SW 1271 (cell line): ENCODE data around the gene TTC23L.
"Not testable (repeated sequence)": the region's sequence is repeated elsewhere in the genome, so short reads cannot be mapped to it uniquely, and the experiment has no call there.

Experiments
- DNase-seq, 2 experiments: peaks; one replicate each; lab custom pipeline; 2025; lab: John Stamatoyannopoulos, UW

The TTC23L gene

GRCh38 chr5:34876275-34876674 lies 37.3 kb downstream of the TTC23L start:
- DNase-seq = no peak

- DNase-seq = no peak
Observed at GRCh38 chr5:34881246-34881645, 42.3 kb downstream of the TTC23L start.

DNA sequence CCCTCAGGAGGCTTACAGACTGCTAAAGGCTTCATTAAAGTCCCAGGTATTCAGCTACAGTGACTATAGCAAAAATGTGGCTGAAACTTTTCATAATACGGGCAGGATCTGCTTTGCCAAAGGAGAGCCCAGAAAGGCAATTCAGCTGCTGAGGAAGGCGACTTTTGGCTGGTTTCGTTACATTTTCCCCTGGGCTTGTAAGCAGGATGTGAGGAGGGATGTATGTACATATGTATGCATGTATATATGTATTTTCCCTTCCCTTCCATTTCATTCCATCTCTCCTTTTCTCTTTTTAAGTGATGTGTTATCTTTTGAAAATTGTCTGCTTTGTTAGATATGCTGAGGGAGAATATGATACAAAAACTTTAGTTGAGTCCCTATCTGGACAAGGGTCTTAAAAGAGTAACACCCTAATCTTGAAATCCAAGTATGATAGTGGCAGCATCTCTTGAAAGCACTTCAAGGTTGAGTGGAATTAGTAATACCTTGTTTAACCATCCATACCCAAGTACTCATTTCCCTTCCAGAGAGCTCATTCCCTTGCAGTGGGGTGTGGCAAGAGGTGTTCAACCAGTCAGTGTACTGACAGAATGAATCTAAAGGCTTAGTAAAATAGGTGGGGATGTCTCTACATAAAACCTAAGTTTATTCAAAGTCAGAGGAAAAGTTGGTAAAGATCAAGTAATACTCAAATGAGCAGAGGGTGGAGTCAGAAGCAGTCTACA lies 47.6 kb downstream of the TTC23L start:
- no peak for DNase-seq

GRCh38 chr5:34889394-34889793 lies 50.4 kb downstream of the TTC23L start:
- DNase-seq = no peak

GRCh38 chr5:34891981-34892380 lies 53.0 kb downstream of the TTC23L start:
- DNase-seq = no peak

DNA sequence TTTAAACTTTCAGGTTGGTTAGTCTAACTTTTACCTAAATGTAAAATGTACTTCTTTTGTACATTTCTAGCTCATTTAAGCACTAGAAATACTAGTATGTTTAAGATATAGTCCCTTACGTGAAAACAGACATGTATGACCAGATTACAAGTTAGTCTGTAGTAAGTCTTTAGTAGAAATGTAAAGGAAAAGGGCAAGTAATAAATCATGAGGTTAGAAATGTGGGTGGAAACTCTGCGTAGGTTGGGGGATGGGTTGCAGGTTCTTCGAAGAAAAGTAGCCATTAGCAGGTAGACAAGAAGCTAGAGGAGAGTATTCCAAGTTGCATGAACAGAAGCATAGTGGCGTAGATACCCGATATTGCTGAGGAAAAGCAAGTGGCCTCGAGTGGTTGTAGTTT lies 53.5 kb downstream of the TTC23L start:
- no peak for DNase-seq

- DNase-seq = no peak
Observed at GRCh38 chr5:34894716-34895115, 55.8 kb downstream of the TTC23L start.

- no peak for DNase-seq
Observed at GRCh38 chr5:34895641-34896419, 56.9 kb downstream of the TTC23L start.

DNA sequence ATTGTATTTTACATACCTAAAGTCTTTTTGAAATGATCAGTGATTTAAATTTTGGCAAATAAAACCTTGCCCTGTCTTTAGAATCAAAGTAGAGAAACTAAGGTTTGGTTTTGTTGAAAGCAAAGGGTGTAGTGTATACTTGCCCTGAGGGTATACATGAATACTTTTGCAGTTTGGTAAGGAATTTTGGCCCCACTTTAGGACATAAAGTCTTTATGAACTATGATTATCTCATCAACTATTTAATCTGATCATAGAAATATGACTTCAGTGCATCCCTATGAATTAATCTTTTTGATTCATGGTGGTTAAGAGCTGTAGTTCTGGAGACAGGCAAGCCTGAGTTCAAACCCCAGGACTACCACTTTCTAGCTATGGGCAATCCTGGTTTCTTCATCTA lies 58.7 kb downstream of the TTC23L start:
- DNase-seq = no peak

DNA sequence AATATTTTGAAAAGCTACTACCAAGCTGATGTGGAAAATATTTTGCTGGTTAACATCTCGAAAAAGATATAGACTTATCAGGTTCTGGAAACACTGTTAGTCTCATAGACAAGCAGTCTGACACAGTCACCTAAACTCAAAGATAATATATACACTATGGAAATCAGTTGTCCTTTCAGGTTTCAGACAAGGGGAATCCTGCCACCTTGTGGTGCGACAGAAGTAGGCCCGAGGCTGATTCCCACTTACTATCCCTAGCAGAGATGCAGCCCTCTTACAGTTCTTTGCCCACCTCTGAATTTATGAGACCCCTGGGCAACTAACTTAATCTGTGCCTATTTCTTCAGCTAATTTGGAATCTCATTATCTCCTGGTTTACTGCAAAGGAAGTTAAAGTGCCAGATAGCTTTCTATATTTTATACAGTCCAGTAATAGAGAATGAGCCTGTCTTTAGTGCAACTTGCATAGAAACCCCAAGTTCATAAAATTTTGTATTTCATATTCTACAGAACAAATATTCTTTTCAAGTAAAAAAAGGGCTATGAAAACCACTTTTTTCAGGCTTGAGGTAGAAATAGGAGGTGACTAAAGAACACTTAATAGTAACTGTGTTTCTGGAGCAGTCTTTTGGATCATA lies 59.4 kb downstream of the TTC23L start:
- peak; percentile 39 to 76 for DNase-seq

DNA sequence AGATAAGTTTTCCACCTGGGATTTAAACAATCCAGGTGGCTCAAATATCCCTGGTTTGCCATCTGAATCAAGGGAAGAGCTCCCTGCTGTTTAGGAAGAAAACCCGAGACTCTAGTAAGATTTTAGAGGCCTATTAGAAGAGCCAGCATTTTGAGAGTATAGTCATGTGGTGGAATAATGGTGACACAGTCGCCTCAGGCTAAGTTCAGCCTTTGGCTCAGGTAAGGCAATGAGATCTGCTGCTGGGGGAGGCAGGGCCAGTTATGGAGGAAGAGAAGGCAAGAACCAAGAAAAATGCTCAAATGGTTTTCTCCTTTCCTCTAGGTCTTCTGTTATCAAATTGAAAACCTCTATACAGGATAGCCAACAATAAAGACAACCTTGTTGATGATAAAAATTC lies 60.1 kb downstream of the TTC23L start:
- DNase-seq = no peak

GRCh38 chr5:34900652-34901051 lies 61.7 kb downstream of the TTC23L start:
- no peak for DNase-seq

GRCh38 chr5:34903260-34903659 lies 64.3 kb downstream of the TTC23L start:
- no peak for DNase-seq

DNA sequence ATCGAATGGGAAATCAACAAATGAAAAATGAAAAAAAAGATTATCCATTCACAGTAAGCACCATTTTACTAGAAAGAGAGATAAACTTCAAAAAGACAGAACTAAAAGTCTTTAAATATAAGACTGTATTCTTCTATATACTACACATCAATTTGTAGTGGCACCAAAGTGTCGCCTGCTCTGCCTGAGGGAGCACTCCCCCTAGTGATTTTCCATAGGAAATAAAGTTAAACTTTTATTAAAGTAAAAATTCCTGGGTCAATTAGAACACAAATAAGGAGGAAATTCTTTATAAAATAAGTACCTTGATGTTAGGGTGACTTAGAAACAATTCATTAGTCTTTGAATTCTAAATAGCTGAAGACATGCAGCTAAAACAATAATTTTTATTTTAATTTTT lies 66.6 kb downstream of the TTC23L start:
- DNase-seq = peak in 1 of 2 experiments; percentile 42

DNA sequence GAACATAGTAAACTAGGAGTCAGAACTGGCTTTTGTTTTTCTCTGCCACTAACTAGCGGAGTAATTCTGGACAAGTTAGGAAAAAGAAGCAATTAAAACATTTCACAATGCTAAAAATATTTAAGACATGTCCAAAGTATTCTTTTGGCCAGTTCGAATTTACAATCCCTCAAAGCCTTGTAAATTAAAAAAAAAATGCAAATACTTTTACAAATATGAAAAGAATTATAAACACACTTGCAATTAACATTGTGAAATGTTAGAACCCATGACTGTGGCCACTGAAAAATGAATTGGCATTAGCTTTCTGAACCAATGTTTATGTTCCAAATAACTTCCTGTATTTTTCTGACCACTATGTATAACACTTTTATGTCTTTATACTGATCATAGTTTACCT lies 74.1 kb downstream of the TTC23L start:
- no peak for DNase-seq

GRCh38 chr5:34914671-34915138 lies 75.7 kb downstream of the TTC23L start:
- peak in 1 of 2 experiments; percentile 64 for DNase-seq

DNA sequence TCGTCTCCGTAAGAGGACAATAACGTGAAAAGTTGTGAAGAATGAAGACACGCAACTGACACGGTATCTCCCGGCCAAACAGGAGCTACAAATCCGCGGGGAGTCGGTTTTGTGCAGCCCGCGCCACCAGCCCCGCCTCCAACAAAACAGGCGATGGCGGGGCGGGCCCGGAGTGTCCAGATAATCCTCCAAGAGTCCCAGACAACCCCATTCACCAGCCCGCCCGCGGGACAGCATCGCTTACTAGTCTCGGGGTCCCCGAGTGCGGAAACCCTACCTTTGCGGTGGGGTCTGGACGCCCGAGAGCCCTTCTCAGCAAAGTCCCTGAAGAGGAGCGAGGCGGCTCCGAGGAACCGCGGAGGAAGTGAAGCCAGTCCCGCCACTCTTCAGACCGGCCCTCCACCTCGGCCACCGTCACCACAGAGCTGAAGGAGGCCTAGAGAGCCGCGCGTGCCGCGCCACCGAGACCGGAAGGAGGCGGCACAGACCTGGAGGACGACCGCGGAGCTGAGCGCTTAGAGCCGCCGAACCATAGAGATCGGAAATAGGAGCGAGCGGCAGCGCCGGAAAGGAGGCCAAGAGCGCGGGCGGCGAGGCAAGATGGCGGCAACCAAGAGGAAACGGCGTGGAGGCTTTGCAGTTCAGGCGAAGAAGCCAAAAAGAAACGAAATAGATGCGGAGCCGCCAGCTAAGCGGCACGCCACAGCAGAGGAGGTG lies 76.3 kb downstream of the TTC23L start, which contains the start of the genes BRIX1 and RAD1:
BRIX1 (plus strand) TSS at position 573 of the 717 bp plus-strand sequence; CDS start at position 601, 28 bp downstream.
RAD1 (minus strand) TSS at position 366 of the 717 bp plus-strand sequence. CDS start 612 bp downstream, outside the sequence.
- DNase-seq = peak; percentile 92 to 99

- no peak for DNase-seq
Observed at GRCh38 chr5:34915856-34916192, 76.9 kb downstream of the TTC23L start.

DNA sequence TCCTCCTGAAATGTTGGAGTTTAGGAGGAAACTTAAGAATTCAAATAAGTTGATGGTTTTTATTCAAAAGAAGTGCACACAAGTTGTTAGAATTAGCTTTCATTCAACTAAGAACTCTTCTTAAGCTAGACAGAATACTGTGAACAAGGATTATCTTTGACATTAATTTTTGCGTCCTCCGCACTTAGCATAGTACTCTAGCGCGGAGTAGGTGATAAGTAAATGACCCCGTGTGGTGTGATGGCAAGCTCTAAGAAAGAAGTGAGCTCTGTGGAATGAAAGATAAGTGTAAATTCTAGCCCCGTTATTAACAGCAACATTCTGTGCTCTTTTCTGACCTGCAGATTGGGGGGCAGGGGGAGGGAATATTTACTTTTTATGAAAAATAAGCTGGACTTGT lies 77.6 kb downstream of the TTC23L start:
- no peak for DNase-seq

GRCh38 chr5:34918025-34918424 lies 79.1 kb downstream of the TTC23L start:
- DNase-seq = no peak

DNA sequence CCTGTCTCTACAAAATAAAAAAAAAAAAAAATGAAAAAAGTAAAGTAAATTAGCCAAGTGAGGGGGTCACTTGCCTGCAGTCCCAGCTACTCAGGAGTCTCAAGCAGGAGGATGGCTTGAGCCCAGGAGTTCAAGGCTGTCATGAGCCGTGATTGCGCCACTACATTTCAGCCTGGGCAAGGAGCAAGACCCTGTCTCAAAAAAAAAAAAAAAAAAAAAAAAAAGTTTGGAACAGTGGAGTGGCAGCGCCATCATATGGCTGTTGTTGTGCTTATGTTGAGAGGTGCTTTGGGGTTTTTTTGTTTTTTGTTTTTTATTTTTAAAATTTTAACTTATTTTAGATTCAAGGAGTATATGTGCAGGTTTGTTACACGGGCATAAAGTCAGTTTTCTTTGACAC lies 80.1 kb downstream of the TTC23L start:
- peak in 1 of 2 experiments; percentile 23 for DNase-seq

DNA sequence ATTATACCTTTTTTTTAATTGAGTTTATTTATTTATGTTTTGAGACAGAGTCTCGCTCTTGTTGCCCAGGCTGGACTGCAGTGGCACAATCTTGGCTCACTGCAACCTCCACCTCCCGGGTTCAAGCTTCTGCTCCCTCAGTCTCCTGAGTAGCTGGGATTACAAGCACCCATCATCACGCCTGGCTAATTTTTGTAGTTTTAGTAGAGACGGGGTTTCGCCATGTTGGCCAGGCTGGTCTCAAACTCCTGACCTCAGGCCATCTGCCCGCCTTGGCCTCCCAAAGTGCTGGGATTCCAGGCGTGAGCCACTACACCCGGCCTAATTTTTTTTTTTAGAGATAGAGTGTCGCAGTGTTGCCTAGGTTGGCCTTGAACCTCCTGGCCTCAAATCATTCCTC lies 84.3 kb downstream of the TTC23L start:
- DNase-seq = not testable (repeated sequence)
